Body of pancreas (tissue), 4 donors: ENCODE measurements around the gene AKAP6. TPM values are rescaled to one million over a fixed set of nuclear protein-coding genes. Genes with fewer than 3 reads are reported as not detected.

ENCODE experiments used
- ATAC-seq: fragments of 150-250 bp; one replicate; pipeline ENCODE4 v1.9.1; 2016
- DNase-seq, 4 donors: peaks; one replicate each; pipeline ENCODE4 v3.0.0-alpha.2; 2019
- H3K27ac ChIP-seq, 4 donors: fragments of 200-600 bp; sonication (generic); 1 replicate in 3 of 4; 2 replicates in 1 of 4; pipeline versions ENCODE4 v1.5.1 to v1.6.1; 2016 to 2019; ENCODE audit warnings: mild to moderate bottlenecking in 1 of 4, mixed read lengths in 1 of 4, moderate library complexity in 1 of 4
- H3K27me3 ChIP-seq, 2 donors: fragments of 200-600 bp; sonication (generic); one replicate each; pipeline ENCODE4 v1.6.0; 2016; ENCODE audit warnings: mild to moderate bottlenecking in 1 of 2
- H3K36me3 ChIP-seq, 2 donors: fragments of 200-600 bp; sonication (generic); replicated peaks in 1 of 2; 2 replicates each; pipeline ENCODE4 v1.5.1; 2016; ENCODE audit warnings: low read depth in 2 of 2; ENCODE audit not compliant: insufficient read depth in 1 of 2
- H3K4me1 ChIP-seq: fragments of 200-600 bp; sonication (generic); one replicate; pipeline ENCODE4 v1.6.0; 2016
- H3K4me3 ChIP-seq, 2 donors: fragments of 200-600 bp; sonication (generic); 1 replicate in 1 of 2; 2 replicates in 1 of 2; pipeline ENCODE4 v1.5.1; 2016 to 2019
- H3K9me3 ChIP-seq, 3 donors: fragments of 200-600 bp; sonication (generic); 1 replicate in 2 of 3; 2 replicates in 1 of 3; pipeline ENCODE4 v1.5.1; 2016
- POLR2A ChIP-seq, 3 donors: fragments of 450-650 bp; IDR thresholded peaks; one replicate each; pipeline ENCODE4 v1.6.1; 2016; ENCODE audit warnings: antibody characterized with exemption in 3 of 3, mild to moderate bottlenecking in 2 of 3
- WGBS, 2 donors: methylation state at CpG; one replicate each; pipeline ENCODE4 v1.1.5; 2017; 5-methylcytosine and 5-hydroxymethylcytosine counted together
- intact Hi-C: fragments of 100-400 bp; cut with DNase I; formaldehyde crosslinking; loops from one replicate; pipeline ENCODE4 v1.15.1; 2023
- total RNA-seq, 2 donors: library from RNA; depleted of rRNA; stranded (reverse); fragments of >200 nt; gene quantifications; one replicate each; pipeline ENCODE4 v1.1.0, GENCODE V29; 2016
- TF ChIP-seq, protein P1 (sequence below), 7 experiments: fragments of 450-650 bp in 4 of 7; fragments of 200-600 bp in 3 of 7; sonication (generic) in 3 of 7; IDR thresholded peaks; one replicate each; pipeline ENCODE4 v1.5.1; 2016 to 2019; ENCODE audit warnings: antibody characterized with exemption in 7 of 7

Gene AKAP6
- total RNA-seq, 2 donors from 2014 or later = 2.0 to 2.9 TPM

GRCh38 chr14:32763673-32764072 lies 434.6 kb downstream of the AKAP6 start:
- Histone ChIP-seq H3K36me3 (no peaks in the 10 kb centered on the region), H3K4me3 (no peak overlapping the region), H3K27ac (no peak overlapping the region), H3K9me3 (no peaks in the 10 kb centered on the region), H3K4me1 (no peaks in the 10 kb centered on the region), H3K27me3 (no peaks in the 10 kb centered on the region)
- WGBS, 2 donors = 74 to 76% methylated on average over 1 of the region's 1 CpG
- intact Hi-C loops = no loop called here
- TF ChIP-seq, protein P1, sequence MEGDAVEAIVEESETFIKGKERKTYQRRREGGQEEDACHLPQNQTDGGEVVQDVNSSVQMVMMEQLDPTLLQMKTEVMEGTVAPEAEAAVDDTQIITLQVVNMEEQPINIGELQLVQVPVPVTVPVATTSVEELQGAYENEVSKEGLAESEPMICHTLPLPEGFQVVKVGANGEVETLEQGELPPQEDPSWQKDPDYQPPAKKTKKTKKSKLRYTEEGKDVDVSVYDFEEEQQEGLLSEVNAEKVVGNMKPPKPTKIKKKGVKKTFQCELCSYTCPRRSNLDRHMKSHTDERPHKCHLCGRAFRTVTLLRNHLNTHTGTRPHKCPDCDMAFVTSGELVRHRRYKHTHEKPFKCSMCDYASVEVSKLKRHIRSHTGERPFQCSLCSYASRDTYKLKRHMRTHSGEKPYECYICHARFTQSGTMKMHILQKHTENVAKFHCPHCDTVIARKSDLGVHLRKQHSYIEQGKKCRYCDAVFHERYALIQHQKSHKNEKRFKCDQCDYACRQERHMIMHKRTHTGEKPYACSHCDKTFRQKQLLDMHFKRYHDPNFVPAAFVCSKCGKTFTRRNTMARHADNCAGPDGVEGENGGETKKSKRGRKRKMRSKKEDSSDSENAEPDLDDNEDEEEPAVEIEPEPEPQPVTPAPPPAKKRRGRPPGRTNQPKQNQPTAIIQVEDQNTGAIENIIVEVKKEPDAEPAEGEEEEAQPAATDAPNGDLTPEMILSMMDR (IDR thresholded peaks at IDR 0.05) = no peak
- TF ChIP-seq POLR2A (IDR thresholded peaks at IDR 0.05) = no peak
- no peak for DNase-seq
- no peak for ATAC-seq

DNA sequence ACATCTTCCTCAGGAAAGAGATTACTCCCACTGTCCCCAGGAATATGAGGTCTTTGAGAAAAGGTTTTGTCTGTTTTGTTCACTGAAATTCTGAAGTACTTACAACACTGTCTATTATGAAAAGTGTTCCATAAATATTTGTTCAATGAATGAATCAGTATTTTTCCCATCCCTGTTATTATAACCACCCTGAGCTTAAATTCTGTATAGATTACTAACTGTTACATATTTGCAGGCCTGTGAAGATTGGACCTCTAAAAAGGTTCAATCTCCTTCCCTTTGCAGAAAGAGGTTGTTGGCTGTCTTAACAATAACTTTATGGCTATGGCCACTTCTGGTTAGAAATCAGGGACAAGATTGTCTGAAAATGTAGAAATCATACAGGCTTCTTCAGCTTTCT lies 435.0 kb downstream of the AKAP6 start:
- no peak for ATAC-seq
- TF ChIP-seq POLR2A (IDR thresholded peaks at IDR 0.05) = no peak
- TF ChIP-seq, protein P1 (IDR thresholded peaks at IDR 0.05) = no peak

DNA sequence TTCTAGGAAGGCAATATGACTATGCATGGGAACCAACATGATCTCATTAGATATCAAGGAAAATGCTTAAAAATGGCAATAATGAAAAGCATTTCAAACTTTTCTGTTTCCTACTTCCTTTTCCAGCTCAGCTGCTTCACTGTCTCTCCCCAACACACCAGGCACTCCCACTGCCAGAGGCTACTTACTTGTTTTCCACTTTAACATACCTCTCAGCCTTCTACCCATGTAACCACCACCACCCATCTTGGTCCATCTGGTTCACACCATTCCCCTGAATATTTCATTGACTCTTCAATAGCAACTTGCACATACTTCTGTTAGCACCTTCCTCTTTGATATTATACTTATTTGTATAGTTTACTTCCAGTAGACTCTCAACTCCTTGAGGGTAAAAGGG lies 441.3 kb downstream of the AKAP6 start:
- ATAC-seq = no peak
- no peaks in the 10 kb centered on the region for H3K9me3 ChIP-seq

More for the DNA sequence above, 435.0 kb downstream of the AKAP6 start:
- Histone ChIP-seq H3K27ac (no peak overlapping the region), H3K9me3 (no peaks in the 10 kb centered on the region), H3K4me3 (no peak overlapping the region), H3K27me3 (no peaks in the 10 kb centered on the region), H3K36me3 (no peaks in the 10 kb centered on the region), H3K4me1 (no peaks in the 10 kb centered on the region)
- no peak for DNase-seq
- intact Hi-C loops = no loop called here

GRCh38 chr14:32774214-32774613 lies 445.1 kb downstream of the AKAP6 start:
- no peak overlapping the region for H3K4me3 ChIP-seq
- ATAC-seq = no peak
- H3K4me1 ChIP-seq = no peaks in the 10 kb centered on the region
- H3K27ac ChIP-seq = no peak overlapping the region
- TF ChIP-seq, protein P1 (IDR thresholded peaks at IDR 0.05) = no peak
- TF ChIP-seq POLR2A (IDR thresholded peaks at IDR 0.05) = no peak
- no peaks in the 10 kb centered on the region for H3K36me3 ChIP-seq
- no peaks in the 10 kb centered on the region for H3K27me3 ChIP-seq
- DNase-seq = no peak
- 42 to 43% methylated on average over 2 of the region's 2 CpGs for WGBS, 2 donors
- intact Hi-C loops = no loop called here
- H3K9me3 ChIP-seq = no peaks in the 10 kb centered on the region

More for the DNA sequence above, 441.3 kb downstream of the AKAP6 start:
- H3K27ac ChIP-seq = no peak overlapping the region
- no peak for DNase-seq
- H3K4me3 ChIP-seq = no peak overlapping the region
- H3K4me1 ChIP-seq = no peaks in the 10 kb centered on the region
- no peaks in the 10 kb centered on the region for H3K27me3 ChIP-seq
- H3K36me3 ChIP-seq = no peaks in the 10 kb centered on the region
- no peak for TF ChIP-seq POLR2A (IDR thresholded peaks at IDR 0.05)
- TF ChIP-seq, protein P1 (IDR thresholded peaks at IDR 0.05) = no peak
- intact Hi-C loops = no loop called here

DNA sequence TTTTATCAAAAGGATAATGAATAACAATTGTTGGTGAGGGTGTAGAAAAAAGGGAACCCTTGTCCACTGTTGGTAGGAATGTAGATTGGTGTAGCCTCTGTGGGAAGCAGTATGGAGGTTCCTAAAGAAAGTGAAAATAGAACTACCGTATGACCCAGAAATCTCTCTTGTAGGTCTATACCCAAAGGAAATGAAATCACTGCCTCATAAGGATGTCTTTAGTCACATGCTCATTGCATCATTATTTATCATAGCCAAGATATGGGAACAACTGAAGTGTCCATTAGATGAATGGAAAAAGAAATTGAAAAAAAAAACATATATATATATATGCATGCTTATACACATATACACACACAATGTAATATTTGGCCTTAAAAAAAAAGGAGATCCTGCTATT lies 450.7 kb downstream of the AKAP6 start:
- ATAC-seq (no peak), DNase-seq (no peak)
- no peaks in the 10 kb centered on the region for H3K27me3 ChIP-seq
- intact Hi-C loops = no loop called here
- H3K4me3 ChIP-seq = no peak overlapping the region
- no peak overlapping the region for H3K27ac ChIP-seq
- H3K36me3 ChIP-seq = no peaks in the 10 kb centered on the region
- H3K9me3 ChIP-seq = no peaks in the 10 kb centered on the region
- WGBS, 2 donors = 93 to 100% methylated on average over 1 of the region's 1 CpG
- TF ChIP-seq POLR2A (IDR thresholded peaks at IDR 0.05) = no peak
- H3K4me1 ChIP-seq = no peaks in the 10 kb centered on the region
